ENCODE measurements around the gene AOPEP.

AOPEP gene

GRCh38 chr9:94950040-94950578, 223.6 kb downstream of the AOPEP start:
- TF ChIP-seq CTCF (IDR thresholded peaks at IDR 0.05; ENCODE audit: low read depth, low read length): no peak

GRCh38 chr9:94950579-94951323, 224.3 kb downstream of the AOPEP start:
- H3K4me3 ChIP-seq (ENCODE audit: low read depth, low read length): no peak overlapping the region
- no peak for TF ChIP-seq CTCF (IDR thresholded peaks at IDR 0.05; ENCODE audit: low read depth, low read length)

More at GRCh38 chr9:94950040-94950578, 223.6 kb downstream of the AOPEP start:
- no peak overlapping the region for H3K4me3 ChIP-seq (ENCODE audit: low read depth, low read length)

- no peak overlapping the region for H3K4me3 ChIP-seq (ENCODE audit: low read depth, low read length)
- TF ChIP-seq CTCF (IDR thresholded peaks at IDR 0.05; ENCODE audit: low read depth, low read length): no peak
Measured at GRCh38 chr9:94951324-94952135, 225.0 kb downstream of the AOPEP start.

GRCh38 chr9:94952565-94953373, 226.3 kb downstream of the AOPEP start:
- no peak for TF ChIP-seq CTCF (IDR thresholded peaks at IDR 0.05; ENCODE audit: low read depth, low read length)
- H3K4me3 ChIP-seq (ENCODE audit: low read depth, low read length): no peak overlapping the region

GRCh38 chr9:94956731-94957130, 230.2 kb downstream of the AOPEP start:
- H3K4me3 ChIP-seq (ENCODE audit: low read depth, low read length): no peak overlapping the region
- no peak for TF ChIP-seq CTCF (IDR thresholded peaks at IDR 0.05; ENCODE audit: low read depth, low read length)

GRCh38 chr9:94960964-94961363, 234.5 kb downstream of the AOPEP start:
- H3K4me3 ChIP-seq (ENCODE audit: low read depth, low read length): no peak overlapping the region
- no peak for TF ChIP-seq CTCF (IDR thresholded peaks at IDR 0.05; ENCODE audit: low read depth, low read length)

Measured in WI38 (cell line).